GM12872 (cell line): ENCODE measurements around the gene CD24.

ENCODE experiments used
- CTCF ChIP-seq: IDR thresholded peaks from 3 replicates; pipeline ENCODE4 v1.5.1; 2011; ENCODE audit warnings: low read depth, mild to moderate bottlenecking, low read length, moderate library complexity; ENCODE audit not compliant: insufficient read depth

CD24 gene

GRCh38 chr6:106927531-106928398 lies 46.8 kb downstream of the CD24 start:
- TF ChIP-seq CTCF = no peak

GRCh38 chr6:106925948-106926347 lies 48.6 kb downstream of the CD24 start:
- no peak for TF ChIP-seq CTCF

- no peak for TF ChIP-seq CTCF
Measured at GRCh38 chr6:106924694-106925523, 49.6 kb downstream of the CD24 start.

DNA sequence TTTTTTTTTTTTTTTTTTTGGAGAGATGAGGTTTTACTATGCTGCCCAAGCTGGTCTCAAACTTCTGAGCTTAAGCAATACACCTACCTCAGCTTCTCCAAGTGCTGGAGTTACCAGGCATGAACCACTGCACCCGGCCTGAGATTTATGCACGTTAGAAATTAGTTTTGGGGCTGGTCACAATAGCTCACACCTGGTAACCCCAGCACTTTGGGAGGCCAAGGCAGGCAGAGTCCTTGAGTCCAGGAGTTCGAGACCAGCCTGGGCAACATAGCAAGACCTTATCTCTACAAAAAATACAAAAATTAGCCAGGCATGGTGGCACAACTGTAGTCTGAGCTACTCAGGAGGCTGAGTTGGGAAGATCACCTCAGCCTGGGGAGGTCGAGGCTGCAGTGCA lies 51.9 kb downstream of the CD24 start:
- TF ChIP-seq CTCF = no peak
